Retinal pigment epithelial cell (primary cell): ENCODE results near the gene KCNJ10.

Source experiments
- DNase-seq: peaks from one replicate; pipeline ENCODE4 v3.0.0-alpha.2; 2010; ENCODE audit warnings: low read depth
- H3K4me3 ChIP-seq: 2 replicates; pipeline ENCODE4 v1.5.1; 2011; ENCODE audit warnings: mild to moderate bottlenecking, low read length, control low read depth, moderate library complexity
- CTCF ChIP-seq: conservative IDR thresholded peaks from 2 replicates; pipeline ENCODE4 v1.5.1; 2011; ENCODE audit warnings: low read depth, low read length, control low read depth, inconsistent platforms

The KCNJ10 gene

GRCh38 chr1:160064746-160065145, 5.2 kb downstream of the KCNJ10 start:
- DNase-seq: no peak
- H3K4me3 ChIP-seq: no peak overlapping the region
- no peak for TF ChIP-seq CTCF

- no peak for TF ChIP-seq CTCF
- no peak for DNase-seq
- H3K4me3 ChIP-seq: no peak overlapping the region
Measured at GRCh38 chr1:160064164-160064563, 5.8 kb downstream of the KCNJ10 start.

GRCh38 chr1:160063176-160063575, 6.8 kb downstream of the KCNJ10 start:
- TF ChIP-seq CTCF: no peak
- DNase-seq: no peak
- no peak overlapping the region for H3K4me3 ChIP-seq

- no peak for DNase-seq
- no peak overlapping the region for H3K4me3 ChIP-seq
- no peak for TF ChIP-seq CTCF
Measured at GRCh38 chr1:160062230-160062532, 7.8 kb downstream of the KCNJ10 start.

GRCh38 chr1:160061369-160062229, 8.4 kb downstream of the KCNJ10 start:
- TF ChIP-seq CTCF: no peak
- DNase-seq: no peak
- no peak overlapping the region for H3K4me3 ChIP-seq

- no peak overlapping the region for H3K4me3 ChIP-seq
- peak; percentile 36 for TF ChIP-seq CTCF
- no peak for DNase-seq
Measured at GRCh38 chr1:160058087-160058486, 11.9 kb downstream of the KCNJ10 start.

- no peak for DNase-seq
- no peak overlapping the region for H3K4me3 ChIP-seq
- TF ChIP-seq CTCF: no peak
Measured at GRCh38 chr1:160056648-160057169, 13.3 kb downstream of the KCNJ10 start.
